Mesendoderm (in vitro differentiated cells): ENCODE results near the gene KRT77.

Experiments
- DNase-seq: peaks from one replicate; pipeline ENCODE4 v3.0.0; 2013
- H2AK5ac ChIP-seq: 2 replicates; pipeline ENCODE4 v1.6.1; 2013; ENCODE audit warnings: low read length, inconsistent platforms
- H2BK120ac ChIP-seq: 2 replicates; pipeline ENCODE4 v1.6.1; 2013; ENCODE audit warnings: low read depth, mild to moderate bottlenecking, low read length, moderate library complexity, mixed read lengths
- H2BK15ac ChIP-seq: replicated peaks from 2 replicates; pipeline ENCODE4 v1.6.1; 2013; ENCODE audit warnings: low read depth, mild to moderate bottlenecking, moderate library complexity
- H2BK5ac ChIP-seq: 2 replicates; pipeline ENCODE4 v1.6.1; 2013; ENCODE audit warnings: low read length, inconsistent platforms
- H3K18ac ChIP-seq: 2 replicates; pipeline ENCODE4 v1.6.1; 2013; ENCODE audit warnings: mild to moderate bottlenecking, low read length, mixed read lengths
- H3K23ac ChIP-seq: one replicate; pipeline ENCODE4 v1.6.1; 2013; ENCODE audit warnings: low read length
- H3K27ac ChIP-seq: 2 replicates; pipeline ENCODE4 v1.5.1; 2013; ENCODE audit warnings: low read depth, mild to moderate bottlenecking, inconsistent platforms, low read length, moderate library complexity
- H3K27me3 ChIP-seq: 2 replicates; pipeline ENCODE4 v1.6.1; 2013; ENCODE audit warnings: low read length, control low read depth, mild to moderate bottlenecking, inconsistent platforms; ENCODE audit not compliant: insufficient read depth, poor library complexity
- H3K36me3 ChIP-seq: 2 replicates; pipeline ENCODE4 v1.6.1; 2013; ENCODE audit warnings: low read length, inconsistent platforms; ENCODE audit not compliant: control insufficient read depth, insufficient read depth
- H3K4ac ChIP-seq: one replicate; pipeline ENCODE4 v1.6.1; 2013; ENCODE audit warnings: low read depth, mild to moderate bottlenecking, low read length, moderate library complexity
- H3K4me1 ChIP-seq: 2 replicates; pipeline ENCODE4 v1.6.1; 2013; ENCODE audit warnings: low read depth, low read length, inconsistent platforms; ENCODE audit not compliant: control insufficient read depth
- H3K4me2 ChIP-seq: 2 replicates; pipeline ENCODE4 v1.6.1; 2013; ENCODE audit warnings: low read length
- H3K4me3 ChIP-seq: 2 replicates; pipeline ENCODE4 v1.5.1; 2013; ENCODE audit warnings: mild to moderate bottlenecking, low read length
- H3K56ac ChIP-seq: one replicate; pipeline ENCODE4 v1.6.1; 2013; ENCODE audit warnings: low read length
- H3K79me1 ChIP-seq: 2 replicates; pipeline ENCODE4 v1.6.1; 2013; ENCODE audit warnings: low read length, inconsistent platforms
- H3K79me2 ChIP-seq: 2 replicates; pipeline ENCODE4 v1.6.1; 2013; ENCODE audit warnings: mild to moderate bottlenecking, low read length; ENCODE audit not compliant: control insufficient read depth, insufficient read depth
- H3K9ac ChIP-seq: 2 replicates; pipeline ENCODE4 v1.6.1; 2013; ENCODE audit warnings: low read length, inconsistent platforms
- H4K5ac ChIP-seq: one replicate; pipeline ENCODE4 v1.6.1; 2013; ENCODE audit warnings: low read length
- H4K8ac ChIP-seq: one replicate; pipeline ENCODE4 v1.6.1; 2013; ENCODE audit warnings: low read depth, mild to moderate bottlenecking, control low read depth, low read length, moderate library complexity
- WGBS: extraction: QIAGEN DNeasy Blood & Tissue Kit; methylation state at CpG from one replicate; pipeline ENCODE4 v1.1.7; 2013; ENCODE audit warnings: low lambda C conversion rate, missing lambda C conversion rate; ENCODE audit not compliant: insufficient coverage; ENCODE audit errors: extremely low coverage; 5-methylcytosine and 5-hydroxymethylcytosine counted together

KRT77 gene

DNA sequence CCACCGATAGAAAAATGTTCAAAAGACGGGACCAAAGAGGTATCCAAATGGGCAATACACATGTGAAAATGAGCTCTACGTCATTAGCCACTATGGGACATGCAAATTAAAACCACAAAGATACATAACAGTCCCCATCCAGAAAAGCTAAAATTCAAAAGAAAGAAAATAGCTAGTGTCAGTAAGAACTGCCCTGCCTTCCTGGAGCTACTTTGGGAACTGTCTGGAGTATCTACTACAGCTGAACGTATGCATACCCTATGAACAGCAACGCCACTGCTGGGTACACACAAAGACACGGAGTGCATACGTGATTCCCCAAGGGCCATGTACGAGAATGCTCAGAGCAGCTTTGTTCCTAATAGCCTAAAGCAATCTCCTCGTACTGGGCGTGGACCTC is 25.8 kb upstream of the KRT77 start:
- no peaks in the 10 kb centered on the region for H3K79me1 ChIP-seq
- no peak overlapping the region for H4K8ac ChIP-seq
- no peak overlapping the region for H2BK120ac ChIP-seq
- H3K27ac ChIP-seq: no peak overlapping the region
- no peak for DNase-seq
- H2BK15ac ChIP-seq: no peak overlapping the region
- no peak overlapping the region for H2BK5ac ChIP-seq
- H3K18ac ChIP-seq: no peak overlapping the region
- H3K27me3 ChIP-seq: no peaks in the 10 kb centered on the region
- no peak overlapping the region for H3K4me2 ChIP-seq
- no peak overlapping the region for H3K9ac ChIP-seq
- no peak overlapping the region for H2AK5ac ChIP-seq
- H3K56ac ChIP-seq: no peak overlapping the region
- no CpG with 5 or more reads among the region's 10 CpGs for WGBS
- H3K4me1 ChIP-seq: no peaks in the 10 kb centered on the region
- H3K23ac ChIP-seq: no peak overlapping the region
- H4K5ac ChIP-seq: no peak overlapping the region
- no peak overlapping the region for H3K4me3 ChIP-seq
- no peaks in the 10 kb centered on the region for H3K79me2 ChIP-seq
- H3K36me3 ChIP-seq: no peaks in the 10 kb centered on the region
- H3K4ac ChIP-seq: no peak overlapping the region

GRCh38 chr12:52728374-52728773 is 25.1 kb upstream of the KRT77 start:
- no peak for DNase-seq
- no CpG with 5 or more reads among the region's 2 CpGs for WGBS
- Histone ChIP-seq H3K27me3 (no peaks in the 10 kb centered on the region), H3K4me3 (no peak overlapping the region), H2BK5ac (no peak overlapping the region), H3K36me3 (no peaks in the 10 kb centered on the region), H3K4me2 (no peak overlapping the region), H3K56ac (no peak overlapping the region), H3K18ac (no peak overlapping the region), H3K4ac (no peak overlapping the region), H2AK5ac (no peak overlapping the region), H4K8ac (no peak overlapping the region), H3K9ac (no peak overlapping the region), H2BK120ac (no peak overlapping the region), H4K5ac (no peak overlapping the region), H3K4me1 (no peaks in the 10 kb centered on the region), H2BK15ac (no peak overlapping the region), H3K27ac (no peak overlapping the region), H3K23ac (no peak overlapping the region), H3K79me2 (no peaks in the 10 kb centered on the region), H3K79me1 (no peaks in the 10 kb centered on the region)

DNA sequence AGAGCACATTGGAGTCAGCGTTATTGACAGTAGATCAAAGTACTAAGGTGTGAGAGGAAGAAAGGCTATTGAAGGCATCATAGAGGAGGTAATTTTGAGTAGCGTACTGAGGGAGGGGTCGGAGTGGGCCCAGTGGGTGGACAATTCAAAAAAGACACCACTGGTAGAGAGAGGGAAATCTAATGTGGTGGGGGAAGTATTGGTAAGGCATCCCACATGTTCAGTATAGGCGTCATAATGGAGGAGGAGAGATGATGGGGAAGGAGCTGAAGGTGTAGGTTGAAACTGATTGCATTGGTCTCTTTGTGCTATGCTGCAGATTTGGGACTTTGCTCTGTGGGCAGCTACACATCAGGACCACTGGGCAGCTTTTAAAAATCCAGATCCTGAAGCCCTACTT is 23.7 kb upstream of the KRT77 start:
- no peak overlapping the region for H2BK15ac ChIP-seq

GRCh38 chr12:52726451-52726850 is 23.1 kb upstream of the KRT77 start:
- no peaks in the 10 kb centered on the region for H3K27me3 ChIP-seq
- no peak overlapping the region for H3K4ac ChIP-seq
- H3K4me2 ChIP-seq: no peak overlapping the region
- no peaks in the 10 kb centered on the region for H3K79me2 ChIP-seq
- no peak overlapping the region for H3K23ac ChIP-seq
- H3K18ac ChIP-seq: no peak overlapping the region
- no peak overlapping the region for H3K56ac ChIP-seq
- no peaks in the 10 kb centered on the region for H3K79me1 ChIP-seq
- no peaks in the 10 kb centered on the region for H3K36me3 ChIP-seq
- no peak overlapping the region for H2BK120ac ChIP-seq
- no peak overlapping the region for H2BK5ac ChIP-seq
- H2AK5ac ChIP-seq: no peak overlapping the region
- H3K27ac ChIP-seq: no peak overlapping the region
- H3K4me3 ChIP-seq: no peak overlapping the region
- no peak overlapping the region for H2BK15ac ChIP-seq
- no peak overlapping the region for H4K8ac ChIP-seq
- H4K5ac ChIP-seq: no peak overlapping the region
- no peak for DNase-seq
- H3K4me1 ChIP-seq: no peaks in the 10 kb centered on the region
- no peak overlapping the region for H3K9ac ChIP-seq
- WGBS: no CpG with 5 or more reads among the region's 2 CpGs

More for the DNA sequence above, 23.7 kb upstream of the KRT77 start:
- Histone ChIP-seq H2BK5ac (no peak overlapping the region), H3K79me2 (no peaks in the 10 kb centered on the region), H3K9ac (no peak overlapping the region), H3K18ac (no peak overlapping the region), H4K5ac (no peak overlapping the region), H3K4me1 (no peaks in the 10 kb centered on the region), H4K8ac (no peak overlapping the region), H3K4me3 (no peak overlapping the region), H3K4me2 (no peak overlapping the region), H3K4ac (no peak overlapping the region), H2BK120ac (no peak overlapping the region), H3K27me3 (no peaks in the 10 kb centered on the region), H3K79me1 (no peaks in the 10 kb centered on the region), H3K27ac (no peak overlapping the region), H3K56ac (no peak overlapping the region), H3K36me3 (no peaks in the 10 kb centered on the region), H2AK5ac (no peak overlapping the region), H3K23ac (no peak overlapping the region)
- WGBS: no CpG with 5 or more reads among the region's 4 CpGs
- DNase-seq: no peak

DNA sequence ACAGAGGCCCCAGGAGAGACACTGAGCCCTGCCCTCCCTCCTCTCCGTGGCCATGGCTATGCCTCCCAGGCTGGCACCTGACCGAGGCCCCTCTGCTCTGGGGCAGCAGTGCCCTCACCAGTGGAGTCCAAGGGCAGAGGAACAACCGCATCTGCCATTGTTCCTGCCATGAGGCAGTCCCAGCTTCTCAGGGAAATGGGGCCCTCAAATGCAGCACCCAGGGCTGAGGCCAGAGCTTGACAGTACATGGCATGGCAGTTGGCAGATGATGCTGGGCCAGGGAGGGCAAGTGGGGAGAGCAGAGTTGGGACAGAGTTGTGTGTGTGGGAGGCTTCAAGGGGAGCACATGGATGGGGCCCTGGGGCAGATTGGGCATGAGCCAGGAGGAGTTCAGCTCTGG is 21.1 kb upstream of the KRT77 start:
- H3K27me3 ChIP-seq: no peaks in the 10 kb centered on the region
- H3K36me3 ChIP-seq: no peaks in the 10 kb centered on the region
- no peak overlapping the region for H2BK15ac ChIP-seq
- no peaks in the 10 kb centered on the region for H3K79me2 ChIP-seq
- no peak overlapping the region for H3K4me3 ChIP-seq
- no peak overlapping the region for H2BK120ac ChIP-seq
- H4K8ac ChIP-seq: no peak overlapping the region
- DNase-seq: no peak
- H3K4ac ChIP-seq: no peak overlapping the region
- no peaks in the 10 kb centered on the region for H3K79me1 ChIP-seq
- H3K27ac ChIP-seq: no peak overlapping the region
- no peak overlapping the region for H3K23ac ChIP-seq
- no CpG with 5 or more reads among the region's 3 CpGs for WGBS
- no peak overlapping the region for H4K5ac ChIP-seq
- H3K56ac ChIP-seq: no peak overlapping the region
- no peak overlapping the region for H2BK5ac ChIP-seq
- no peaks in the 10 kb centered on the region for H3K4me1 ChIP-seq
- H3K18ac ChIP-seq: no peak overlapping the region
- no peak overlapping the region for H3K4me2 ChIP-seq
- H3K9ac ChIP-seq: no peak overlapping the region
- H2AK5ac ChIP-seq: no peak overlapping the region

- no peaks in the 10 kb centered on the region for H3K79me2 ChIP-seq
- H2AK5ac ChIP-seq: no peak overlapping the region
- no peak overlapping the region for H3K4me3 ChIP-seq
- no peaks in the 10 kb centered on the region for H3K79me1 ChIP-seq
- H2BK15ac ChIP-seq: no peak overlapping the region
- DNase-seq: no peak
- no peak overlapping the region for H4K8ac ChIP-seq
- H3K4me2 ChIP-seq: no peak overlapping the region
- H2BK5ac ChIP-seq: no peak overlapping the region
- H3K4ac ChIP-seq: no peak overlapping the region
- no peak overlapping the region for H3K23ac ChIP-seq
- no peak overlapping the region for H4K5ac ChIP-seq
- H3K27me3 ChIP-seq: no peaks in the 10 kb centered on the region
- H3K4me1 ChIP-seq: no peaks in the 10 kb centered on the region
- H3K27ac ChIP-seq: no peak overlapping the region
- H3K18ac ChIP-seq: no peak overlapping the region
- no peak overlapping the region for H3K9ac ChIP-seq
- no CpG with 5 or more reads among the region's 2 CpGs for WGBS
- no peak overlapping the region for H2BK120ac ChIP-seq
- no peak overlapping the region for H3K56ac ChIP-seq
- no peaks in the 10 kb centered on the region for H3K36me3 ChIP-seq
These were observed 19.4 kb upstream of the KRT77 start for GRCh38 chr12:52722680-52723079.
